Fibroblast of pulmonary artery (primary cell): ENCODE measurements around the gene METAP1D.
A peak's percentile ranks its signal among the peaks of the same experiment; 100 is the strongest.
"Not testable (repeated sequence)": the region's sequence is repeated elsewhere in the genome, so short reads cannot be mapped to it uniquely, and the experiment has no call there.

Experiments used
- DNase-seq: peaks from one replicate; pipeline ENCODE4 v3.0.0-alpha.2; 2010; ENCODE audit warnings: low read depth
- H3K4me3 ChIP-seq: replicated peaks from 2 replicates; pipeline ENCODE4 v1.5.1; 2011; ENCODE audit warnings: low read depth, mild to moderate bottlenecking, control low read depth, low read length, moderate library complexity
- CTCF ChIP-seq: IDR thresholded peaks from 2 replicates; pipeline ENCODE4 v1.5.1; 2011; ENCODE audit warnings: mild to moderate bottlenecking, control low read depth, low read length, inconsistent platforms; ENCODE audit errors: missing control alignments

METAP1D gene

GRCh38 chr2:172109256-172109987 lies 109.7 kb downstream of the METAP1D start:
- no peak overlapping the region for H3K4me3 ChIP-seq
- DNase-seq: no peak
- no peak for TF ChIP-seq CTCF

GRCh38 chr2:172109988-172110811 lies 110.4 kb downstream of the METAP1D start:
- no peak for DNase-seq
- no peak for TF ChIP-seq CTCF
- H3K4me3 ChIP-seq: no peak overlapping the region

- peak; percentile 67 for DNase-seq
- peak; percentile 23 for TF ChIP-seq CTCF
- H3K4me3 ChIP-seq: no peak overlapping the region
Measured at GRCh38 chr2:172113617-172114016, 113.9 kb downstream of the METAP1D start.

GRCh38 chr2:172114176-172114575 lies 114.4 kb downstream of the METAP1D start:
- not testable (repeated sequence) for DNase-seq, H3K4me3 ChIP-seq

- no peak for TF ChIP-seq CTCF
Measured at GRCh38 chr2:172114579-172114978, 114.8 kb downstream of the METAP1D start.

GRCh38 chr2:172116107-172116506 lies 116.4 kb downstream of the METAP1D start:
- TF ChIP-seq CTCF: no peak
- no peak overlapping the region for H3K4me3 ChIP-seq
- DNase-seq: no peak

More at GRCh38 chr2:172114579-172114978, 114.8 kb downstream of the METAP1D start:
- no peak for DNase-seq
- H3K4me3 ChIP-seq: no peak overlapping the region

GRCh38 chr2:172119089-172119488 lies 119.3 kb downstream of the METAP1D start:
- no peak for TF ChIP-seq CTCF
- H3K4me3 ChIP-seq: no peak overlapping the region
- DNase-seq: peak; percentile 90
